Measurements from ENCODE around the gene TMPRSS11A. TPM values are rescaled to one million over a fixed set of nuclear protein-coding genes. Genes with fewer than 3 reads are reported as not detected.

The TMPRSS11A gene
- total and polyA plus RNA-seq, 2 donors (not counting 3 experiments of a cell fraction or from before 2014, with no cell fraction given), result not detected

DNA sequence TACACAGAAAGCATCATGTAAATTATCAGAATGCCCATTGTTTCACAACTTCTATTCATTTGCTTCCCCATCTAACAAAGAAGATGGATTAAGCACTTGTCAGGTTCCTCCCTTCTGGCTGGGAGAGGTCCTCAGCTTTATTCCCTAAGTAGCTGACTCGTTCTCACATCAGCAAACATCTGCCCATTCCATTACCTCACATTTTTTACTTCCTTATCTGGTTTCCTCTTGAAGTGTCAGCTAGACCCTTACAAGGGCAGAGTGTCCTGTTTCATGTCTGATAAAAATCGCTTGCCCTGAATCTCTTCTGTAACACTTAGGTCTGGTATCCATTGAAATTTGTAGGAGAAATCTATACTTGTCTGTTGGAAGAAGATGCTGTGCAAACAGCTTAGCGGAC lies 34.7 kb downstream of the TMPRSS11A start:
- no TSS peak for BruUV-seq (replicated peaks)
- POLR2A ChIA-PET, result no interaction called here
- no peaks in the 10 kb centered on the region for H3K27me3 ChIP-seq (ENCODE audit: control insufficient read depth in 2 of 2, insufficient read depth in 2 of 2, low read length in 2 of 2)
- no peak overlapping the region for H3K27ac ChIP-seq (ENCODE audit: insufficient read depth, low read depth, low read length)
- FAIRE-seq, result no peak
- no peak overlapping the region for H3K9ac ChIP-seq (replicated peaks; ENCODE audit: extremely low read depth, insufficient read depth, low read length)
- no peaks in the 10 kb centered on the region for H3K9me1 ChIP-seq (replicated peaks; ENCODE audit: control insufficient read depth, extremely low read depth, insufficient read depth, low read length)
- no peak overlapping the region for H3K4me3 ChIP-seq (replicated peaks in 1 of 3; ENCODE audit: insufficient read depth in 1 of 3, low read depth in 1 of 3, low read length in 3 of 3)
- CTCF ChIA-PET, result interaction anchor here (1.0 to 2.8 kb wide), 2 partner anchors 10 to 17 kb away, joined by 5 to 12 read pairs; no protein-coding TSS in a partner anchor
- TF ChIP-seq JUN (IDR thresholded peaks at IDR 0.05; ENCODE audit: borderline replicate concordance, insufficient read depth, insufficient read length, low read depth) (no peak), POLR2A (IDR thresholded peaks at IDR 0.05; ENCODE audit: low read depth, low read length) (no peak), GATA2 (IDR thresholded peaks at IDR 0.05; ENCODE audit: insufficient read depth, insufficient read length, low read depth, low read length) (no peak), EZH2 (IDR thresholded peaks at IDR 0.05; ENCODE audit: borderline replicate concordance, low read depth, low read length, severe bottlenecking) (no peak), MAX (IDR thresholded peaks at IDR 0.05; ENCODE audit: insufficient read depth, insufficient read length) (no peak), FOS (IDR thresholded peaks at IDR 0.05; ENCODE audit: borderline replicate concordance, insufficient read depth, low read length) (no peak), MYC (IDR thresholded peaks at IDR 0.05; ENCODE audit: low read depth, low read length) (no peak), POLR2AphosphoS5 (IDR thresholded peaks at IDR 0.05; ENCODE audit: insufficient read depth, low read depth, low read length) (no peak)
- TF ChIP-seq, protein P1, sequence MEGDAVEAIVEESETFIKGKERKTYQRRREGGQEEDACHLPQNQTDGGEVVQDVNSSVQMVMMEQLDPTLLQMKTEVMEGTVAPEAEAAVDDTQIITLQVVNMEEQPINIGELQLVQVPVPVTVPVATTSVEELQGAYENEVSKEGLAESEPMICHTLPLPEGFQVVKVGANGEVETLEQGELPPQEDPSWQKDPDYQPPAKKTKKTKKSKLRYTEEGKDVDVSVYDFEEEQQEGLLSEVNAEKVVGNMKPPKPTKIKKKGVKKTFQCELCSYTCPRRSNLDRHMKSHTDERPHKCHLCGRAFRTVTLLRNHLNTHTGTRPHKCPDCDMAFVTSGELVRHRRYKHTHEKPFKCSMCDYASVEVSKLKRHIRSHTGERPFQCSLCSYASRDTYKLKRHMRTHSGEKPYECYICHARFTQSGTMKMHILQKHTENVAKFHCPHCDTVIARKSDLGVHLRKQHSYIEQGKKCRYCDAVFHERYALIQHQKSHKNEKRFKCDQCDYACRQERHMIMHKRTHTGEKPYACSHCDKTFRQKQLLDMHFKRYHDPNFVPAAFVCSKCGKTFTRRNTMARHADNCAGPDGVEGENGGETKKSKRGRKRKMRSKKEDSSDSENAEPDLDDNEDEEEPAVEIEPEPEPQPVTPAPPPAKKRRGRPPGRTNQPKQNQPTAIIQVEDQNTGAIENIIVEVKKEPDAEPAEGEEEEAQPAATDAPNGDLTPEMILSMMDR (IDR thresholded peaks at IDR 0.05; ENCODE audit: extremely low read depth in 1 of 2, insufficient read depth in 1 of 2, low read depth in 1 of 2, low read length in 2 of 2), result no peak
- H3K9me3 ChIP-seq (replicated peaks; ENCODE audit: control insufficient read depth, insufficient read depth, low read length), result no peaks in the 10 kb centered on the region
- dilution Hi-C loops (cut with MboI; ENCODE audit: extremely low pct_ligation_motif_present, low sequenced_read_pairs) (no loop called here), intact Hi-C loops (cut with micrococcal nuclease) (no loop called here)
- DNase-seq (ENCODE audit: low read depth, low spot score), result peak; percentile 31
- no peaks in the 10 kb centered on the region for H3K79me2 ChIP-seq (ENCODE audit: control insufficient read depth, insufficient read depth, low read length)
- no peaks in the 10 kb centered on the region for H3K36me3 ChIP-seq (ENCODE audit: control insufficient read depth in 2 of 2, extremely low read depth in 1 of 2, insufficient read depth in 2 of 2, low read length in 2 of 2)
- H3K4me1 ChIP-seq (ENCODE audit: control insufficient read depth, extremely low read depth, insufficient read depth, low read length), result no peaks in the 10 kb centered on the region
- no peak overlapping the region for H3K4me2 ChIP-seq (ENCODE audit: insufficient read depth, low read length)
- H2AFZ ChIP-seq (ENCODE audit: low read depth, low read length), result no peak overlapping the region
- H4K20me1 ChIP-seq (replicated peaks; ENCODE audit: control insufficient read depth, extremely low read depth, insufficient read depth, low read length), result no peaks in the 10 kb centered on the region

All from endothelial cell of umbilical vein (primary cell).